Stomach smooth muscle (tissue), 2 donors: ENCODE data around the gene EXO1.
"Not testable (repeated sequence)": the region's sequence is repeated elsewhere in the genome, so short reads cannot be mapped to it uniquely, and the experiment has no call there.

ENCODE experiments used
- H3K27ac ChIP-seq: one replicate; pipeline ENCODE4 v1.7.0; 2013; ENCODE audit warnings: mild to moderate bottlenecking, low read length, inconsistent platforms
- H3K27me3 ChIP-seq, 2 donors: one replicate each; pipeline ENCODE4 v1.7.0; 2013; ENCODE audit warnings: low read length in 2 of 2; ENCODE audit not compliant: insufficient read depth in 2 of 2, control insufficient read depth in 1 of 2
- H3K36me3 ChIP-seq, 2 donors: one replicate each; pipeline ENCODE4 v1.7.0; 2013; ENCODE audit warnings: low read length in 2 of 2; ENCODE audit not compliant: control insufficient read depth in 2 of 2, insufficient read depth in 2 of 2
- H3K4me1 ChIP-seq: one replicate; pipeline ENCODE4 v1.7.0; 2013; ENCODE audit warnings: low read length; ENCODE audit not compliant: control insufficient read depth, insufficient read depth
- H3K4me3 ChIP-seq, 2 donors: one replicate each; pipeline ENCODE4 v1.7.0; 2013; ENCODE audit warnings: low read length in 2 of 2
- H3K9ac ChIP-seq, 2 donors: one replicate each; pipeline ENCODE4 v1.7.0; 2013; ENCODE audit warnings: low read length in 2 of 2, mild to moderate bottlenecking in 1 of 2
- H3K9me3 ChIP-seq, 2 donors: one replicate each; pipeline ENCODE4 v1.7.0; 2013; ENCODE audit warnings: low read length in 2 of 2; ENCODE audit not compliant: control insufficient read depth in 2 of 2
- donor health status: healthy.
- donor health status: Pancreatic carcinoma.

The EXO1 gene

GRCh38 chr1:241847540-241847795 is 536 bp upstream of the EXO1 start:
- no peaks in the 10 kb centered on the region for H3K9me3 ChIP-seq
- peaks cover 6% of the 10 kb centered on the region for H3K4me1 ChIP-seq
- peak overlapping the region; percentile 93 to 94 for H3K4me3 ChIP-seq
- H3K27me3 ChIP-seq: no peaks in the 10 kb centered on the region
- H3K36me3 ChIP-seq: no peaks in the 10 kb centered on the region
- H3K27ac ChIP-seq: peak overlapping the region; percentile 96
- peak overlapping the region; percentile 61 to 96 for H3K9ac ChIP-seq

- H3K4me1 ChIP-seq: peaks cover 6% of the 10 kb centered on the region
- H3K9me3 ChIP-seq: no peaks in the 10 kb centered on the region
- peak overlapping the region in 1 of 2 donors; percentile 94 for H3K4me3 ChIP-seq
- H3K36me3 ChIP-seq: no peaks in the 10 kb centered on the region
- H3K27ac ChIP-seq: no peak overlapping the region
- H3K27me3 ChIP-seq: no peaks in the 10 kb centered on the region
- peak overlapping the region in 1 of 2 donors; percentile 61 for H3K9ac ChIP-seq
Observed at GRCh38 chr1:241848686-241849344, 811 bp downstream of the EXO1 start.

- Histone ChIP-seq H3K27ac (no peak overlapping the region), H3K4me1 (peaks cover 6% of the 10 kb centered on the region), H3K27me3 (no peaks in the 10 kb centered on the region), H3K4me3 (no peak overlapping the region), H3K36me3 (no peaks in the 10 kb centered on the region), H3K9ac (no peak overlapping the region), H3K9me3 (no peaks in the 10 kb centered on the region)
Observed at GRCh38 chr1:241849345-241849695, 1.3 kb downstream of the EXO1 start.

GRCh38 chr1:241855545-241856140 is 7.6 kb downstream of the EXO1 start:
- H3K36me3 ChIP-seq, H3K4me1 ChIP-seq, H3K27ac ChIP-seq, H3K4me3 ChIP-seq, H3K9ac ChIP-seq, H3K27me3 ChIP-seq, H3K9me3 ChIP-seq: not testable (repeated sequence)

- Histone ChIP-seq H3K27me3 (no peaks in the 10 kb centered on the region), H3K4me1 (no peaks in the 10 kb centered on the region), H3K9ac (no peak overlapping the region), H3K27ac (no peak overlapping the region), H3K4me3 (no peak overlapping the region), H3K9me3 (no peaks in the 10 kb centered on the region), H3K36me3 (no peaks in the 10 kb centered on the region)
Observed at GRCh38 chr1:241857131-241857530, 9.1 kb downstream of the EXO1 start.

GRCh38 chr1:241860922-241861321 is 12.9 kb downstream of the EXO1 start:
- no peaks in the 10 kb centered on the region for H3K27me3 ChIP-seq
- H3K4me1 ChIP-seq: no peaks in the 10 kb centered on the region
- H3K9me3 ChIP-seq: no peaks in the 10 kb centered on the region
- no peak overlapping the region for H3K4me3 ChIP-seq
- no peak overlapping the region for H3K27ac ChIP-seq
- no peak overlapping the region for H3K9ac ChIP-seq
- H3K36me3 ChIP-seq: no peaks in the 10 kb centered on the region

- Histone ChIP-seq H3K9me3 (no peaks in the 10 kb centered on the region), H3K9ac (no peak overlapping the region), H3K27ac (no peak overlapping the region)
Observed at GRCh38 chr1:241869022-241869421, 21.0 kb downstream of the EXO1 start.

GRCh38 chr1:241870336-241870735 is 22.3 kb downstream of the EXO1 start:
- Histone ChIP-seq H3K9ac (no peak overlapping the region), H3K27ac (no peak overlapping the region), H3K4me1 (no peaks in the 10 kb centered on the region)

More at GRCh38 chr1:241869022-241869421, 21.0 kb downstream of the EXO1 start:
- H3K27me3 ChIP-seq: no peaks in the 10 kb centered on the region
- no peak overlapping the region for H3K4me3 ChIP-seq
- no peaks in the 10 kb centered on the region for H3K4me1 ChIP-seq
- H3K36me3 ChIP-seq: no peaks in the 10 kb centered on the region

GRCh38 chr1:241870746-241871430 is 22.9 kb downstream of the EXO1 start:
- no peak overlapping the region for H3K27ac ChIP-seq
- H3K36me3 ChIP-seq: no peaks in the 10 kb centered on the region
- no peaks in the 10 kb centered on the region for H3K27me3 ChIP-seq
- no peak overlapping the region for H3K9ac ChIP-seq
- H3K9me3 ChIP-seq: no peaks in the 10 kb centered on the region
- no peaks in the 10 kb centered on the region for H3K4me1 ChIP-seq
- H3K4me3 ChIP-seq: no peak overlapping the region

More at GRCh38 chr1:241870336-241870735, 22.3 kb downstream of the EXO1 start:
- H3K27me3 ChIP-seq: no peaks in the 10 kb centered on the region
- H3K36me3 ChIP-seq: no peaks in the 10 kb centered on the region
- H3K4me3 ChIP-seq: no peak overlapping the region
- no peaks in the 10 kb centered on the region for H3K9me3 ChIP-seq

GRCh38 chr1:241881440-241881839 is 33.4 kb downstream of the EXO1 start:
- Histone ChIP-seq H3K9me3 (no peaks in the 10 kb centered on the region), H3K9ac (no peak overlapping the region), H3K36me3 (no peaks in the 10 kb centered on the region), H3K4me3 (no peak overlapping the region), H3K27me3 (no peaks in the 10 kb centered on the region), H3K4me1 (no peaks in the 10 kb centered on the region), H3K27ac (no peak overlapping the region)

GRCh38 chr1:241883159-241883558 is 35.2 kb downstream of the EXO1 start:
- Histone ChIP-seq H3K27me3 (no peaks in the 10 kb centered on the region), H3K9ac (no peak overlapping the region), H3K27ac (no peak overlapping the region), H3K36me3 (no peaks in the 10 kb centered on the region), H3K9me3 (no peaks in the 10 kb centered on the region), H3K4me3 (no peak overlapping the region), H3K4me1 (no peaks in the 10 kb centered on the region)
